ENCODE measurements around the gene PPM1E.

Gene PPM1E

DNA sequence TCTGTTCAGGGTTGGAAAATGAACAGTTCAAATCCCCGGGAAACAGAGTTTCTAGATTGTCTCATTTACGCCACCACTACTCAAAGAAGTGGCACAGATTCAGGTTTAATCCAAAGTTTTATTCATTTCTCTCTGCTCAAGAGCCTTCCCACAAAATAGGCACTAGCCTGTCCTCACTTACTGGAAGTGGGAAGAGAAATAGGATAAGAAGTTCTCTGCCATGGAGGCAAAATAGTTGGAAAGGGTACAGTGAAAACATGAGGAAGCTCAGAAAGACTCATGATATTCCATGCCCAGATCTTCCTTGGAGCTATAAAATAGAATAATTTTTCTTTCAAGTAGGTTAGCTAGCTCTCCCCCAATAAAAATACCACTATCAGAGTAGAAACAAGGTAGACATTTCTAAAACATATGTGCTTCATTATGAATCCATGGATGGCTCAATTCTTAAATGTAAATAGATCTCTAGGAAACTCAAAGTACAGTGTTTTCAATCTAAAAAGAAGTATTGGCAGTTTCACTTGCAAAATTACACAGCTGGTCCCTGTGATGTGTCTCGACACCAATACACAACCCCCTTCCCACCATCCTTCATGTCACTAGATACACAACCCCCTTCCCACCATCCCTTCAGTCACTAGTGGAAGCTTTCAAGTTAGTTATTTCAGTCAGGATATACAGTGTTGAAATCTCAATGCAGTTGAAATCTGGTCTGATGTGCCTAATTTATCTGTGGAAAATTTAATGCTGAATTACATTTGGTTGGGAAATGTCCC lies 225.2 kb downstream of the PPM1E start:
- Histone ChIP-seq H3K4me2 (ENCODE audit: low read depth, low read length, poor library complexity, severe bottlenecking) (no peak overlapping the region), H3K4me3 (ENCODE audit: low read length, poor library complexity, severe bottlenecking) (no peak overlapping the region), H3K4me1 (ENCODE audit: insufficient read depth, low read length, poor library complexity, severe bottlenecking) (peaks cover 8% of the 10 kb centered on the region), H3K27me3 (ENCODE audit: insufficient read depth, low read length, poor library complexity, severe bottlenecking) (no peaks in the 10 kb centered on the region), H3K9ac (ENCODE audit: low read depth, low read length, poor library complexity, severe bottlenecking) (no peak overlapping the region), H3F3A (ENCODE audit: low read depth) (no peaks in the 10 kb centered on the region), H4K20me1 (ENCODE audit: insufficient read depth, low read length, poor library complexity, severe bottlenecking) (no peaks in the 10 kb centered on the region), H3K79me2 (ENCODE audit: insufficient read depth, low read length) (no peaks in the 10 kb centered on the region), H3K36me3 (ENCODE audit: insufficient read depth, low read length) (no peaks in the 10 kb centered on the region), H3K9me3 (ENCODE audit: insufficient read depth, low read depth, low read length) (no peaks in the 10 kb centered on the region), H3K9me2 (replicated peaks; ENCODE audit: low read depth, low read length) (no peaks in the 10 kb centered on the region), H2AFZ (ENCODE audit: low read length) (no peak overlapping the region)
- TF ChIP-seq, protein P1, sequence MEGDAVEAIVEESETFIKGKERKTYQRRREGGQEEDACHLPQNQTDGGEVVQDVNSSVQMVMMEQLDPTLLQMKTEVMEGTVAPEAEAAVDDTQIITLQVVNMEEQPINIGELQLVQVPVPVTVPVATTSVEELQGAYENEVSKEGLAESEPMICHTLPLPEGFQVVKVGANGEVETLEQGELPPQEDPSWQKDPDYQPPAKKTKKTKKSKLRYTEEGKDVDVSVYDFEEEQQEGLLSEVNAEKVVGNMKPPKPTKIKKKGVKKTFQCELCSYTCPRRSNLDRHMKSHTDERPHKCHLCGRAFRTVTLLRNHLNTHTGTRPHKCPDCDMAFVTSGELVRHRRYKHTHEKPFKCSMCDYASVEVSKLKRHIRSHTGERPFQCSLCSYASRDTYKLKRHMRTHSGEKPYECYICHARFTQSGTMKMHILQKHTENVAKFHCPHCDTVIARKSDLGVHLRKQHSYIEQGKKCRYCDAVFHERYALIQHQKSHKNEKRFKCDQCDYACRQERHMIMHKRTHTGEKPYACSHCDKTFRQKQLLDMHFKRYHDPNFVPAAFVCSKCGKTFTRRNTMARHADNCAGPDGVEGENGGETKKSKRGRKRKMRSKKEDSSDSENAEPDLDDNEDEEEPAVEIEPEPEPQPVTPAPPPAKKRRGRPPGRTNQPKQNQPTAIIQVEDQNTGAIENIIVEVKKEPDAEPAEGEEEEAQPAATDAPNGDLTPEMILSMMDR (conservative IDR thresholded peaks at IDR 0.05; ENCODE audit: low read length) = no peak
- no peak for TF ChIP-seq EZH2phosphoT487 (IDR thresholded peaks at IDR 0.05; ENCODE audit: borderline replicate concordance)

DNA sequence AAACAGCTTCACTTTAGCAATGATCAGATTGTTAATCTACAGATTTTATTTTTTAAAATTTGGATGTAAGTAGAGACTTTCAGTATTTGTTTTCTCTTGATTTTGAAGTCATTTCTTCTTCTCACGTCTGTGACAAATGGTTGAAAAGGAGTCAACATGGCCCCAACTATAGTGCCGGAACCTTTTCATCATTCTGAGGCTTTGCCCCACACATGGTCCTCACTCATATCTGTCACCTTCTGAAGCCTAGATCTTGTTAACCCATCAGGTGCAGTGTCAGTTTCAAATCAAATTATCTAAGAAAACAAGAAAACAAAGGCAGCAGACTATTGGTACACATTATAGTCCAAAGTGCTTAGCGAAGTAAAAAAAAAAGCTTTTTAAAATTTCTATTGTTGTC lies 227.0 kb downstream of the PPM1E start:
- Histone ChIP-seq H3K4me2 (ENCODE audit: low read depth, low read length, poor library complexity, severe bottlenecking) (no peak overlapping the region), H3K4me1 (ENCODE audit: insufficient read depth, low read length, poor library complexity, severe bottlenecking) (no peaks in the 10 kb centered on the region), H3K9me3 (ENCODE audit: insufficient read depth, low read depth, low read length) (no peaks in the 10 kb centered on the region), H4K20me1 (ENCODE audit: insufficient read depth, low read length, poor library complexity, severe bottlenecking) (no peaks in the 10 kb centered on the region), H3K36me3 (ENCODE audit: insufficient read depth, low read length) (no peaks in the 10 kb centered on the region), H2AFZ (ENCODE audit: low read length) (no peak overlapping the region), H3K79me2 (ENCODE audit: insufficient read depth, low read length) (no peaks in the 10 kb centered on the region), H3K27me3 (ENCODE audit: insufficient read depth, low read length, poor library complexity, severe bottlenecking) (no peaks in the 10 kb centered on the region), H3F3A (ENCODE audit: low read depth) (no peaks in the 10 kb centered on the region), H3K4me3 (ENCODE audit: low read length, poor library complexity, severe bottlenecking) (no peak overlapping the region), H3K9ac (ENCODE audit: low read depth, low read length, poor library complexity, severe bottlenecking) (no peak overlapping the region), H3K9me2 (replicated peaks; ENCODE audit: low read depth, low read length) (no peaks in the 10 kb centered on the region)
- no peak for TF ChIP-seq EZH2phosphoT487 (IDR thresholded peaks at IDR 0.05; ENCODE audit: borderline replicate concordance)
- TF ChIP-seq, protein P1 (conservative IDR thresholded peaks at IDR 0.05; ENCODE audit: low read length) = no peak

DNA sequence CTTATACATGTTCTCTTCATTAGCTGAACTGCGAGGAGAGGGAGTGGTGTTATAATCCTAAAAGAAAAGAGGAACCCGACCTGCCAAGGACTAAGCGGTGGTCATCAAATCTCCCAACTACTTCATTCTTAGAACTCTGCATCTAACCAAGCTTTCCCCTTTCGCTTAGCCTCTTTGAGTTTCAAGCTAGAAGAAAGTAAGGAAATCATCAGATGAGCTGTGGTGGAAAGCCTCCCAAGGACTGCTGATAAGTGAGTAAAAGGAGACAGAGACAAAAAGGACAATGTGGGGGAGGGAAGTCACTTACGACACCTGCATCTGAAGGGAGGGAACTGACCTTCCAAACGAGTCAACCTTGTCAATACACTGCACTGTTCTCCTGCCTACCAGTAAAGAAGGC lies 229.7 kb downstream of the PPM1E start:
- Histone ChIP-seq H3K9me2 (replicated peaks; ENCODE audit: low read depth, low read length) (no peaks in the 10 kb centered on the region), H3K4me3 (ENCODE audit: low read length, poor library complexity, severe bottlenecking) (no peak overlapping the region), H4K20me1 (ENCODE audit: insufficient read depth, low read length, poor library complexity, severe bottlenecking) (no peaks in the 10 kb centered on the region), H3K36me3 (ENCODE audit: insufficient read depth, low read length) (no peaks in the 10 kb centered on the region), H2AFZ (ENCODE audit: low read length) (no peak overlapping the region), H3K4me1 (ENCODE audit: insufficient read depth, low read length, poor library complexity, severe bottlenecking) (no peaks in the 10 kb centered on the region), H3K9ac (ENCODE audit: low read depth, low read length, poor library complexity, severe bottlenecking) (no peak overlapping the region), H3F3A (ENCODE audit: low read depth) (no peaks in the 10 kb centered on the region), H3K27me3 (ENCODE audit: insufficient read depth, low read length, poor library complexity, severe bottlenecking) (no peaks in the 10 kb centered on the region), H3K79me2 (ENCODE audit: insufficient read depth, low read length) (no peaks in the 10 kb centered on the region), H3K9me3 (ENCODE audit: insufficient read depth, low read depth, low read length) (no peaks in the 10 kb centered on the region), H3K4me2 (ENCODE audit: low read depth, low read length, poor library complexity, severe bottlenecking) (no peak overlapping the region)
- TF ChIP-seq, protein P1 (conservative IDR thresholded peaks at IDR 0.05; ENCODE audit: low read length) = no peak
- no peak for TF ChIP-seq EZH2phosphoT487 (IDR thresholded peaks at IDR 0.05; ENCODE audit: borderline replicate concordance)

All from Loucy (cell line).